Breast epithelium (tissue), 4 donors: ENCODE data around the gene UNC5A. TPM values are rescaled to one million over a fixed set of nuclear protein-coding genes. Genes with fewer than 3 reads are reported as not detected.

Source experiments
- DNase-seq, 2 donors: peaks; one replicate each; pipeline ENCODE4 v3.0.0-alpha.2; 2019; ENCODE audit warnings: low spot score in 2 of 2
- H3K27ac ChIP-seq, 2 donors: fragments of 200-600 bp; sonication (generic) in 1 of 2; one replicate each; pipeline ENCODE4 v1.5.1; 2016 to 2019; ENCODE audit warnings: mild to moderate bottlenecking in 1 of 2
- H3K27me3 ChIP-seq, 2 donors: fragments of 200-600 bp; sonication (generic) in 1 of 2; one replicate each; pipeline versions ENCODE4 v1.5.1 to v1.6.0; 2017 to 2019; ENCODE audit warnings: control low read depth in 1 of 2, mild to moderate bottlenecking in 1 of 2
- H3K36me3 ChIP-seq: fragments of 200-600 bp; one replicate; pipeline ENCODE4 v1.5.1; 2019
- H3K4me1 ChIP-seq, 2 donors: fragments of 200-600 bp; sonication (generic); one replicate each; pipeline ENCODE4 v1.5.1; 2016 to 2019; ENCODE audit warnings: control low read depth in 1 of 2
- H3K4me3 ChIP-seq, 3 donors: fragments of 200-600 bp; sonication (generic); 1 replicate in 2 of 3; 2 replicates in 1 of 3; pipeline ENCODE4 v1.5.1; 2016 to 2019; ENCODE audit warnings: mild to moderate bottlenecking in 3 of 3, moderate library complexity in 2 of 3
- H3K9me3 ChIP-seq, 2 donors: fragments of 200-600 bp; sonication (generic) in 1 of 2; one replicate each; pipeline ENCODE4 v1.5.1; 2016 to 2019; ENCODE audit warnings: control low read depth in 1 of 2
- CTCF ChIP-seq, 3 donors: fragments of 450-650 bp; IDR thresholded peaks; one replicate each; pipeline ENCODE4 v1.5.1; 2016 to 2017; ENCODE audit warnings: antibody characterized with exemption in 3 of 3, mild to moderate bottlenecking in 3 of 3, moderate library complexity in 3 of 3
- POLR2A ChIP-seq: fragments of 450-650 bp; IDR thresholded peaks from one replicate; pipeline ENCODE4 v1.6.1; 2016; ENCODE audit warnings: antibody characterized with exemption, mild to moderate bottlenecking, moderate library complexity
- POLR2AphosphoS5 ChIP-seq, 3 donors: sonication (generic); formaldehyde crosslinking; IDR thresholded peaks; one replicate each; pipeline ENCODE4 v1.6.1; 2017; ENCODE audit warnings: antibody characterized with exemption in 3 of 3
- intact Hi-C: fragments of 100-400 bp; cut with DNase I; formaldehyde crosslinking; loops from one replicate; pipeline ENCODE4 v1.15.1; 2023; ENCODE audit warnings: low total_unique reads
- total RNA-seq, 3 donors: library from RNA; depleted of rRNA; stranded (reverse); fragments of >200 nt; gene quantifications; one replicate each; pipeline ENCODE4 v1.1.0, GENCODE V29; 2016

The UNC5A gene
- total RNA-seq, 3 donors from 2014 or later: 0.15 to 2.9 TPM; not detected in 1

GRCh38 chr5:176857894-176858273, 47.5 kb downstream of the UNC5A start:
- DNase-seq: no peak
- no peaks in the 10 kb centered on the region for H3K9me3 ChIP-seq
- no peaks in the 10 kb centered on the region for H3K36me3 ChIP-seq
- no peak overlapping the region for H3K4me3 ChIP-seq
- TF ChIP-seq POLR2AphosphoS5 (IDR thresholded peaks at IDR 0.05): no peak
- no peak for TF ChIP-seq POLR2A
- no peak for TF ChIP-seq CTCF (IDR thresholded peaks at IDR 0.05)
- H3K27ac ChIP-seq: no peak overlapping the region
- no peaks in the 10 kb centered on the region for H3K4me1 ChIP-seq
- intact Hi-C loops: no loop called here
- peaks cover 7 to 60% of the 10 kb centered on the region in 2 donors for H3K27me3 ChIP-seq

- no peak overlapping the region for H3K27ac ChIP-seq
- intact Hi-C loops: no loop called here
Measured at GRCh38 chr5:176859916-176860315, 49.6 kb downstream of the UNC5A start.

GRCh38 chr5:176860381-176860780, 50.0 kb downstream of the UNC5A start:
- intact Hi-C loops: no loop called here
- no peak for TF ChIP-seq POLR2A
- TF ChIP-seq CTCF (IDR thresholded peaks at IDR 0.05): no peak
- no peak for TF ChIP-seq POLR2AphosphoS5 (IDR thresholded peaks at IDR 0.05)
- H3K4me3 ChIP-seq: no peak overlapping the region
- no peaks in the 10 kb centered on the region for H3K36me3 ChIP-seq
- no peak for DNase-seq
- no peaks in the 10 kb centered on the region for H3K4me1 ChIP-seq
- peaks cover 7 to 76% of the 10 kb centered on the region in 2 donors for H3K27me3 ChIP-seq
- no peaks in the 10 kb centered on the region for H3K9me3 ChIP-seq
- no peak overlapping the region for H3K27ac ChIP-seq

More at GRCh38 chr5:176859916-176860315, 49.6 kb downstream of the UNC5A start:
- Histone ChIP-seq H3K9me3 (no peaks in the 10 kb centered on the region), H3K27me3 (peaks cover 7 to 71% of the 10 kb centered on the region in 2 donors), H3K36me3 (no peaks in the 10 kb centered on the region), H3K4me3 (no peak overlapping the region), H3K4me1 (no peaks in the 10 kb centered on the region)
- DNase-seq: no peak
- TF ChIP-seq POLR2AphosphoS5 (IDR thresholded peaks at IDR 0.05) (no peak), CTCF (IDR thresholded peaks at IDR 0.05) (no peak), POLR2A (no peak)

- DNase-seq: no peak
- peaks cover 7 to 77% of the 10 kb centered on the region in 2 donors for H3K27me3 ChIP-seq
- no peak overlapping the region for H3K27ac ChIP-seq
- H3K36me3 ChIP-seq: no peaks in the 10 kb centered on the region
- H3K9me3 ChIP-seq: no peaks in the 10 kb centered on the region
- no peak for TF ChIP-seq POLR2AphosphoS5 (IDR thresholded peaks at IDR 0.05)
- intact Hi-C loops: no loop called here
- H3K4me3 ChIP-seq: no peak overlapping the region
- H3K4me1 ChIP-seq: no peaks in the 10 kb centered on the region
Measured at GRCh38 chr5:176861276-176861675, 50.9 kb downstream of the UNC5A start.

- TF ChIP-seq CTCF (IDR thresholded peaks at IDR 0.05): no peak
- TF ChIP-seq POLR2AphosphoS5 (IDR thresholded peaks at IDR 0.05): no peak
- no peak for TF ChIP-seq POLR2A
- peaks cover 7 to 78% of the 10 kb centered on the region in 2 donors for H3K27me3 ChIP-seq
Measured at GRCh38 chr5:176862330-176862995, 52.1 kb downstream of the UNC5A start.

More at GRCh38 chr5:176862330-176862995, 52.1 kb downstream of the UNC5A start:
- intact Hi-C loops: no loop called here
- peak in 1 of 2 donors; percentile 60 for DNase-seq
- no peaks in the 10 kb centered on the region for H3K9me3 ChIP-seq
- no peaks in the 10 kb centered on the region for H3K4me1 ChIP-seq
- no peaks in the 10 kb centered on the region for H3K36me3 ChIP-seq
- H3K27ac ChIP-seq: no peak overlapping the region
- H3K4me3 ChIP-seq: no peak overlapping the region
